ENCODE measurements around the gene BCL11B.

BCL11B gene

DNA sequence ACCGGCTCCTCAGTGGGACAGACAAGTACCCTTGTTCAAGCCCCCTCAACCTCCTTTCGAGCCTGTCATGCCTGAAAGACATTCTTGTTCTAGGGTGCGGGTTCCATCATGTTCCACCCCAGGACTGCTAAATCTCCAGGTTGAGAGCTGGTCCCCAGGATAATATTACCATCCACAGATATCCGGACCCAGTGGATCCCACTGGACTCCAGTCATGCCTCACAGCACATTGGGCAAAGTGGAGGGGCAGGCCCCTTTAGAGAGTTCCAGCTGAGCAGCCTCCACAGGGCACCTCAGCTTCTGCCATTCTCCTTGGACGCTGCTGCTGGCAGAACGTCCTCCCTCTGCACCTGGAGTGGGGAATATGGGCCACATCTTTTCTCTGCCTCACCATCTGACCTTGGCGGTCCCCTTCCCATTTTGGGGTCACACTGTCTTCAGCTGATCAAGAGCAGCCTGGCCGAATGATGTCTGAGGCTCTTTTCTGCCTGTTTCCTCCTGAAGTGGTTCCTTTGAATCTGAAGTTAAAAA lies 137.4 kb downstream of the BCL11B start:
- no peak for DNase-seq (ENCODE audit: extremely low spot score)
- CTCF ChIA-PET: interaction anchor here (0.9 kb wide), 1 partner anchor 140 kb away, joined by 3 read pairs; no protein-coding TSS in a partner anchor
- TF ChIP-seq L3MBTL2 (conservative IDR thresholded peaks at IDR 0.05): no peak
- TF ChIP-seq FOXA1 (IDR thresholded peaks at IDR 0.05): no peak
- TF ChIP-seq SP1 (IDR thresholded peaks at IDR 0.05): no peak
- no peak for TF ChIP-seq NFRKB (IDR thresholded peaks at IDR 0.05)
- no peak for TF ChIP-seq CTBP1 (IDR thresholded peaks at IDR 0.05; ENCODE audit: borderline replicate concordance)
- no peak for TF ChIP-seq BHLHE40 (IDR thresholded peaks at IDR 0.05; ENCODE audit: borderline replicate concordance)
- TF ChIP-seq, protein P1, sequence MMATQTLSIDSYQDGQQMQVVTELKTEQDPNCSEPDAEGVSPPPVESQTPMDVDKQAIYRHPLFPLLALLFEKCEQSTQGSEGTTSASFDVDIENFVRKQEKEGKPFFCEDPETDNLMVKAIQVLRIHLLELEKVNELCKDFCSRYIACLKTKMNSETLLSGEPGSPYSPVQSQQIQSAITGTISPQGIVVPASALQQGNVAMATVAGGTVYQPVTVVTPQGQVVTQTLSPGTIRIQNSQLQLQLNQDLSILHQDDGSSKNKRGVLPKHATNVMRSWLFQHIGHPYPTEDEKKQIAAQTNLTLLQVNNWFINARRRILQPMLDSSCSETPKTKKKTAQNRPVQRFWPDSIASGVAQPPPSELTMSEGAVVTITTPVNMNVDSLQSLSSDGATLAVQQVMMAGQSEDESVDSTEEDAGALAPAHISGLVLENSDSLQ (IDR thresholded peaks at IDR 0.05): no peak
- TF ChIP-seq ELF4 (IDR thresholded peaks at IDR 0.05): no peak
- no peak for TF ChIP-seq SUZ12 (IDR thresholded peaks at IDR 0.05)
- POLR2A ChIA-PET: no interaction called here

DNA sequence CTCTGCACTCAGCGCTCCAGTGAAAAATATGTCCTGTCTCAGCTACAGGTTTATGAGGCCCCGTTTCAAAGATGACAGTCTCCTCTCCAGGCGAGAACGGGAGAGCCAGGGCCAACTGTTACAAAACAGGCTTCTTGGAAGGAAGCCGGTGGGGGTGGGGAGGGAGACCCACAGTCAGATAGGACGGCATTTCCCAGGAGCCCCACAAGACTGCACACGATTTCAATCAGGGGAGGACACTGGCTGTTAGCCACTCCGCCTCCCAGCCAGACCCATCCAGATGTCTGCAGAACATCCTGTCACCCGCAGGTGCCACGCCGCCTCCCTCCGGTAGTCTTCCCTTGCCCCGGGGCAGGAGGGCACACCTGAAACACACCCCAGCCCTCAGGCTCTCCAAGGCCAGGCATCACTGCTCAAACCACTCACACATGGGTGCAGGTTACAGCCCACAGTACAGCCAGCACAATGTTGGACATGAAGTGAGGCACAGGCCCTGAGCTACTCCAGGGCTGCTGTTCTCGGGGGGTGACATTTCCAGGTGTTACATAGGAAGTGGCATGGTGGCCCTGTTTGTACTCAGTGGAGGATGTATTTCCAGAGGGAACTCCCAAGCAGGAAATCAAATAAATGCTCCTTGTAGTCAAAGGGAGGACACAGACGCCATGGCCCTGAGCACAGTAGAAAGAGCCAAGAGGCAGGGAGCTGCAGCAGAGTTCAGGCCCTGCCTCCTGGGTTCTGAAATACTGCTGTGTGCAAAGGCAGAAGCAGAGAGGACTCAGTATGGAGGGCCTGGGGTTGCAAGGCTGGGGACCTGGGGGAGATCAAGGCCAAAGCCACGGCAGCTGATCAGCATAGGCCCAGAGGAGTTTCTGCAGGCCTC lies 138.1 kb downstream of the BCL11B start:
- DNase-seq (ENCODE audit: extremely low spot score): no peak
- ChIA-PET POLR2A (no interaction called here), CTCF (no interaction called here)
- no peak for TF ChIP-seq SP1 (IDR thresholded peaks at IDR 0.05)
- no peak for TF ChIP-seq L3MBTL2 (conservative IDR thresholded peaks at IDR 0.05)

DNA sequence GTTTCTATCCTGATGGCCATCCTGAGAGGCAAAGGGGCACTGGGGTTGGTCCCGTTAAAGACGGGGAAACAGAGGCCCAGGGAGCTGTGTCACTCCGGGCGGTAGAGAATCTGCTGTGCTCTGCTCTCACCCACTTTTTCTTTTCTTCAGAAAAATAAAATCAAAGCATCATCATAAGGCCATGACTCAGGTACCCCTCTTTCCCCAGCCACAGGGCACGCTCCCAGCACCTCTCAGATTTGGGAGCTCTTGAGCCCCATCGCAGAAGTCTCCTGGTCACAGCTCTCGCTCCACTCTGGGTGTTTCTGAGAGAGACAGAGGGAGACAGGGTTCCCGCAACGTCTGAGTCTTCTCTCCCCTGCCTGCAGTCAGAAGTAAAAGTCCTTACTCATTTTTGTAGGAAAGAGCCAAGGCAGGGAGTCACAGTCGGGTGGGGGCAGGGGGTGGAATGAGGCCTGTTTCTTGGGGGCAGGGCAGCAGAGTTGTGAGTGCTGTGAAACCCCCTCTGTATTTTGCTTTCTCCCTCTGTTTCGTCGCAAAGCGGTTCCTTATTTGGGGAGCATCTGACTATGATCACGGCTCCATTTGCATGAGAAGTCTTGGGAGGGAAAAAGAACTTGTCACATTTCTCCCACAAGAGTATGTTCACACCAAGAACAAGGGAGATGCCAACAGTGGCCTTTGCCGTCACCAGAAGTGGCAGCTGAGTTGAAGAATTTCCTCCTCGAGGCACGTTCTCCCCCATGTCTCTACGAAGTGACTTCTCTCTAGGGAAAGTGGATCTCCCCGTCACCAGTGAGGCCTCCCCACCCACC lies 139.0 kb downstream of the BCL11B start:
- CTCF ChIA-PET: no interaction called here
- POLR2A ChIA-PET: no interaction called here
- DNase-seq (ENCODE audit: extremely low spot score): no peak
- no peak for TF ChIP-seq FOXK2 (IDR thresholded peaks at IDR 0.05)
- no peak for TF ChIP-seq ARNT (IDR thresholded peaks at IDR 0.05)
- no peak for TF ChIP-seq FOXA1 (IDR thresholded peaks at IDR 0.05)
- TF ChIP-seq, protein P1 (IDR thresholded peaks at IDR 0.05): no peak
- TF ChIP-seq L3MBTL2 (conservative IDR thresholded peaks at IDR 0.05): no peak
- TF ChIP-seq TARDBP (IDR thresholded peaks at IDR 0.05): no peak
- no peak for TF ChIP-seq SUZ12 (IDR thresholded peaks at IDR 0.05)
- TF ChIP-seq CTBP1 (IDR thresholded peaks at IDR 0.05; ENCODE audit: borderline replicate concordance): no peak
- no peak for TF ChIP-seq BHLHE40 (IDR thresholded peaks at IDR 0.05; ENCODE audit: borderline replicate concordance)
- no peak for TF ChIP-seq LEF1 (IDR thresholded peaks at IDR 0.05; ENCODE audit: borderline replicate concordance)
- TF ChIP-seq ZNF384 (IDR thresholded peaks at IDR 0.05): no peak
- no peak for TF ChIP-seq FOXM1 (IDR thresholded peaks at IDR 0.05; ENCODE audit: borderline replicate concordance)
- no peak for TF ChIP-seq ELF4 (IDR thresholded peaks at IDR 0.05)
- no peak for TF ChIP-seq HDGF (IDR thresholded peaks at IDR 0.05; ENCODE audit: borderline replicate concordance)
- no peak for TF ChIP-seq NFRKB (IDR thresholded peaks at IDR 0.05)
- no peak for TF ChIP-seq SP1 (IDR thresholded peaks at IDR 0.05)

DNA sequence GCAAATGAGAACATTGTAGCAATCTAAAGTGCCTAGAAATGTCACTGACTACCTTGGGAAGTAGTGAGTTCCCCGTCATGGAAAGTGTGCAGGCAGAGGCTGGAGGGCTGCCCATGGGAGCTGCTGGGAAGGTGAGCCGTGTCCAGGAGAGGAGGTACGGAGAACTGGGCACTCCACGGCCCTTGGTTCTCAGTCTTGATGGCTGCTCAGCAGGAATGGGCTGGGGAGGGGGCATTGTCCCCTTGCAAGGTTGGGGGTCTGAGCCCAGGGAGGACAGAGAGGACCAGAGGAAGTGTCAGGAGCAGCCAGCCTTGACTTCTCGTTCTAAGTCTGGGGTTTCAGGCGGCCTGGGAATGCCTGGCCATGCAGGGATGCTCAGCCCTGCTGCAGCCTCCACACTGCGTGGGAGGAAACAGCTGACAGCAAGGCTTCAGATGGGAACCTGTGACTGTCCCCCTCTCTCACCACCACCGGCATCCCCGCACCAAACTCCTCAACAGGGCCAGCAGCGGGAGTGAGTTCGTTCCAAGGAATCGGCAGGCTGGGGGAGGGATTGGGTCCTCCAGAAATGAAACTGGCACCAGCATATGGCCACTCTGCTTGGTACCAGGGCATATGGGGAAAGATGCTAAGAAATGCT lies 140.2 kb downstream of the BCL11B start:
- no peak for DNase-seq (ENCODE audit: extremely low spot score)
- CTCF ChIA-PET: no interaction called here
- POLR2A ChIA-PET: no interaction called here
- no peak for TF ChIP-seq FOXK2 (IDR thresholded peaks at IDR 0.05)
- TF ChIP-seq TARDBP (IDR thresholded peaks at IDR 0.05): no peak
- no peak for TF ChIP-seq BHLHE40 (IDR thresholded peaks at IDR 0.05; ENCODE audit: borderline replicate concordance)
- TF ChIP-seq NFRKB (IDR thresholded peaks at IDR 0.05): no peak
- no peak for TF ChIP-seq FOXA1 (IDR thresholded peaks at IDR 0.05)
- no peak for TF ChIP-seq CTBP1 (IDR thresholded peaks at IDR 0.05; ENCODE audit: borderline replicate concordance)
- TF ChIP-seq FOXM1 (IDR thresholded peaks at IDR 0.05; ENCODE audit: borderline replicate concordance): no peak
- TF ChIP-seq, protein P1 (IDR thresholded peaks at IDR 0.05): no peak
- TF ChIP-seq ELF4 (IDR thresholded peaks at IDR 0.05): no peak
- no peak for TF ChIP-seq HDGF (IDR thresholded peaks at IDR 0.05; ENCODE audit: borderline replicate concordance)
- no peak for TF ChIP-seq SP1 (IDR thresholded peaks at IDR 0.05)
- no peak for TF ChIP-seq ARNT (IDR thresholded peaks at IDR 0.05)
- TF ChIP-seq L3MBTL2 (conservative IDR thresholded peaks at IDR 0.05): no peak
- TF ChIP-seq SUZ12 (IDR thresholded peaks at IDR 0.05): no peak
- TF ChIP-seq ZNF384 (IDR thresholded peaks at IDR 0.05): no peak
- no peak for TF ChIP-seq LEF1 (IDR thresholded peaks at IDR 0.05; ENCODE audit: borderline replicate concordance)

DNA sequence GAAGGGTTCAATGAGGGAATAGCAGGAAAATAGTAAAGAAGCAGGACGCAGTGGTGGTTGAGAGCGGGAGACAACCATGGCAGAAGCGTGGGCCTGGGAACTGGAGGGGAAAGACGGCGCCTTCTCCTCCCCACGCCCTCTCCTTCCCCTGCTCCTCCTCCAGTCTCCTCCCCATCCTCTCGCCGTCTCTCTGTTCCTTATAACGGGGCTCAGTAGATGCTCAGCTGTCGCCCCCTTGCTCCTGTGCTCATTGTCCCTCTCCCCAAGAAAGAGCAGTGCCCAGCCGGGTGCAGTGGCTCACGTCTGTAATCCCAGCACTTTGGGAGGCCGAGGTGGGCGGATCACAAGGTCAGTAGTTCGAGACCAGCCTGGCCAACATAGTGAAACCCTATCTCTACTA lies 142.0 kb downstream of the BCL11B start:
- CTCF ChIA-PET: no interaction called here
- TF ChIP-seq, protein P1 (IDR thresholded peaks at IDR 0.05): no peak
- no peak for TF ChIP-seq FOXA1 (IDR thresholded peaks at IDR 0.05)
- TF ChIP-seq SUZ12 (IDR thresholded peaks at IDR 0.05): no peak
- no peak for TF ChIP-seq ZNF384 (IDR thresholded peaks at IDR 0.05)
- no peak for TF ChIP-seq SP1 (IDR thresholded peaks at IDR 0.05)
- no peak for TF ChIP-seq CTBP1 (IDR thresholded peaks at IDR 0.05; ENCODE audit: borderline replicate concordance)
- DNase-seq (ENCODE audit: extremely low spot score): no peak
- POLR2A ChIA-PET: no interaction called here

Measured in HEK293T (cell line).